Measurements from ENCODE around the gene SP140. TPM values are rescaled to one million over a fixed set of nuclear protein-coding genes. Genes with fewer than 3 reads are reported as not detected.

The SP140 gene
- total RNA-seq, 1 experiment from 2014 or later: 2.6 TPM

GRCh38 chr2:230282936-230283335, 57.4 kb downstream of the SP140 start:
- no TSS peak for BruUV-seq (replicated peaks)
- Histone ChIP-seq H3K9me3 (ENCODE audit: control insufficient read depth in 1 of 2, insufficient read depth in 1 of 2, low read depth in 1 of 2, low read length in 2 of 2) (no peaks in the 10 kb centered on the region), H3K36me3 (ENCODE audit: control insufficient read depth in 1 of 2, insufficient read depth in 2 of 2, low read length in 2 of 2) (no peaks in the 10 kb centered on the region), H3K79me2 (ENCODE audit: insufficient read depth, low read length) (no peaks in the 10 kb centered on the region), H4K20me1 (ENCODE audit: insufficient read depth) (no peaks in the 10 kb centered on the region), H3K4me1 (ENCODE audit: control insufficient read depth in 1 of 2, insufficient read depth in 2 of 2, low read length in 2 of 2) (no peaks in the 10 kb centered on the region), H3K27ac (ENCODE audit: low read depth, low read length) (no peak overlapping the region), H3K9ac (ENCODE audit: low read length) (no peak overlapping the region), H3K27me3 (ENCODE audit: insufficient read depth, low read length) (no peaks in the 10 kb centered on the region), H2AFZ (ENCODE audit: low read depth, low read length, poor library complexity, severe bottlenecking) (no peak overlapping the region), H3K4me2 (ENCODE audit: low read length) (no peak overlapping the region), H3K9me2 (ENCODE audit: insufficient read depth) (no peaks in the 10 kb centered on the region), H3K4me3 (replicated peaks in 1 of 2; ENCODE audit: low read depth in 1 of 2, low read length in 2 of 2) (no peak overlapping the region)
- no peak for TF ChIP-seq SIN3A (IDR thresholded peaks at IDR 0.05; ENCODE audit: low read depth)
- no peak for TF ChIP-seq SRF (IDR thresholded peaks at IDR 0.05; ENCODE audit: low read depth)
- no peak for TF ChIP-seq EZH2phosphoT487 (IDR thresholded peaks at IDR 0.05; ENCODE audit: borderline replicate concordance)
- TF ChIP-seq JUND (IDR thresholded peaks at IDR 0.05): no peak
- TF ChIP-seq, protein P1, sequence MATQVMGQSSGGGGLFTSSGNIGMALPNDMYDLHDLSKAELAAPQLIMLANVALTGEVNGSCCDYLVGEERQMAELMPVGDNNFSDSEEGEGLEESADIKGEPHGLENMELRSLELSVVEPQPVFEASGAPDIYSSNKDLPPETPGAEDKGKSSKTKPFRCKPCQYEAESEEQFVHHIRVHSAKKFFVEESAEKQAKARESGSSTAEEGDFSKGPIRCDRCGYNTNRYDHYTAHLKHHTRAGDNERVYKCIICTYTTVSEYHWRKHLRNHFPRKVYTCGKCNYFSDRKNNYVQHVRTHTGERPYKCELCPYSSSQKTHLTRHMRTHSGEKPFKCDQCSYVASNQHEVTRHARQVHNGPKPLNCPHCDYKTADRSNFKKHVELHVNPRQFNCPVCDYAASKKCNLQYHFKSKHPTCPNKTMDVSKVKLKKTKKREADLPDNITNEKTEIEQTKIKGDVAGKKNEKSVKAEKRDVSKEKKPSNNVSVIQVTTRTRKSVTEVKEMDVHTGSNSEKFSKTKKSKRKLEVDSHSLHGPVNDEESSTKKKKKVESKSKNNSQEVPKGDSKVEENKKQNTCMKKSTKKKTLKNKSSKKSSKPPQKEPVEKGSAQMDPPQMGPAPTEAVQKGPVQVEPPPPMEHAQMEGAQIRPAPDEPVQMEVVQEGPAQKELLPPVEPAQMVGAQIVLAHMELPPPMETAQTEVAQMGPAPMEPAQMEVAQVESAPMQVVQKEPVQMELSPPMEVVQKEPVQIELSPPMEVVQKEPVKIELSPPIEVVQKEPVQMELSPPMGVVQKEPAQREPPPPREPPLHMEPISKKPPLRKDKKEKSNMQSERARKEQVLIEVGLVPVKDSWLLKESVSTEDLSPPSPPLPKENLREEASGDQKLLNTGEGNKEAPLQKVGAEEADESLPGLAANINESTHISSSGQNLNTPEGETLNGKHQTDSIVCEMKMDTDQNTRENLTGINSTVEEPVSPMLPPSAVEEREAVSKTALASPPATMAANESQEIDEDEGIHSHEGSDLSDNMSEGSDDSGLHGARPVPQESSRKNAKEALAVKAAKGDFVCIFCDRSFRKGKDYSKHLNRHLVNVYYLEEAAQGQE (IDR thresholded peaks at IDR 0.05; ENCODE audit: low read depth): no peak
- TF ChIP-seq, protein P2, sequence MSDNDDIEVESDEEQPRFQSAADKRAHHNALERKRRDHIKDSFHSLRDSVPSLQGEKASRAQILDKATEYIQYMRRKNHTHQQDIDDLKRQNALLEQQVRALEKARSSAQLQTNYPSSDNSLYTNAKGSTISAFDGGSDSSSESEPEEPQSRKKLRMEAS (IDR thresholded peaks at IDR 0.05): no peak
- no peak for TF ChIP-seq YY1 (IDR thresholded peaks at IDR 0.05; ENCODE audit: extremely low read depth, insufficient replicate concordance, low read depth, low read length)
- no peak for TF ChIP-seq CTCF (IDR thresholded peaks at IDR 0.05 in 2 of 3, conservative IDR thresholded peaks at IDR 0.05 in 1 of 3; ENCODE audit: borderline replicate concordance in 1 of 3, insufficient read depth in 1 of 3, low read depth in 2 of 3, low read length in 2 of 3)
- TF ChIP-seq ZFX (IDR thresholded peaks at IDR 0.05): no peak
- no peak for TF ChIP-seq POLR2AphosphoS5 (IDR thresholded peaks at IDR 0.05; ENCODE audit: low read depth, low read length)
- no peak for TF ChIP-seq EZH2 (IDR thresholded peaks at IDR 0.05)
- no peak for TF ChIP-seq CBX3 (IDR thresholded peaks at IDR 0.05; ENCODE audit: low read depth)
- no peak for TF ChIP-seq FOSL1 (IDR thresholded peaks at IDR 0.05; ENCODE audit: low read depth)
- no peak for TF ChIP-seq ZNF274 (IDR thresholded peaks at IDR 0.05; ENCODE audit: low read depth, low read length)
- RAD21 ChIA-PET (ENCODE audit: low non-redundant PET in 1 of 2, low total read pairs in 2 of 2, uncharacterized antibody in 2 of 2, unreplicated experiment in 2 of 2): no interaction called here
- intact Hi-C loops (cut with micrococcal nuclease): no loop called here
- ATAC-seq (no peak), DNase-seq (ENCODE audit: low read depth, low spot score) (no peak)
- POLR2A ChIA-PET: no interaction called here
- CTCF ChIA-PET: no interaction called here
